Calu3 (cell line): ENCODE measurements around the gene B3GNT3. TPM values are rescaled to one million over a fixed set of nuclear protein-coding genes. Genes with fewer than 3 reads are reported as not detected.

Experiments
- BruUV-seq: library from RNA; stranded (reverse); fragments of 400-500 nt; replicated peaks from 2 replicates; lab custom pipeline; 2021; lab: Mats Ljungman, UMichigan
- CTCF ChIA-PET: fragments of 300-600 bp; sonication (Branson Sonifier 250); formaldehyde crosslinking; loops from one replicate; lab custom pipeline; 2022; ENCODE audit warnings: antibody characterized with exemption; lab: Charles Lee
- DNase-seq: peaks from one replicate; pipeline ENCODE4 v3.0.0; 2022
- H3K27ac Mint-ChIP-seq: one replicate; pipeline ENCODE4 v1.8.0; 2022; ENCODE audit warnings: mixed read lengths; ENCODE audit not compliant: unreplicated experiment
- H3K27me3 Mint-ChIP-seq: one replicate; pipeline ENCODE4 v1.8.0; 2022; ENCODE audit warnings: mixed read lengths; ENCODE audit not compliant: unreplicated experiment
- H3K36me3 Mint-ChIP-seq: one replicate; pipeline ENCODE4 v1.8.0; 2022; ENCODE audit warnings: mild to moderate bottlenecking, moderate library complexity, mixed read lengths; ENCODE audit not compliant: insufficient read depth, unreplicated experiment
- H3K4me1 Mint-ChIP-seq: one replicate; pipeline ENCODE4 v1.8.0; 2022; ENCODE audit warnings: mild to moderate bottlenecking, low read depth, mixed read lengths; ENCODE audit not compliant: unreplicated experiment
- H3K4me3 Mint-ChIP-seq: one replicate; pipeline ENCODE4 v1.8.0; 2022; ENCODE audit warnings: mild to moderate bottlenecking, low read depth, moderate library complexity, mixed read lengths; ENCODE audit not compliant: unreplicated experiment
- H3K9me3 Mint-ChIP-seq: one replicate; pipeline ENCODE4 v1.8.0; 2022; ENCODE audit warnings: low read depth, mixed read lengths; ENCODE audit not compliant: unreplicated experiment
- CTCF ChIP-seq: fragments of 200-600 bp; IDR thresholded peaks from one replicate; pipeline ENCODE4 v1.8.0; 2022; ENCODE audit warnings: antibody characterized with exemption; ENCODE audit not compliant: unreplicated experiment
- intact Hi-C: fragments of 100-400 bp; cut with micrococcal nuclease; formaldehyde crosslinking; loops from one replicate; pipeline ENCODE4 v1.10.0; 2022; ENCODE audit not compliant: unreplicated experiment
- total RNA-seq: library from RNA; stranded (reverse); gene quantifications from 2 replicates; pipeline ENCODE4 v1.2.3, GENCODE V29; 2022

Gene B3GNT3
- total RNA-seq, 1 experiment from 2014 or later: 75.1 TPM

- no peak for DNase-seq
- Mint-ChIP-seq H3K36me3 (no peaks in the 10 kb centered on the region), H3K4me1 (peaks cover 13% of the 10 kb centered on the region), H3K27me3 (peaks cover 9% of the 10 kb centered on the region), H3K27ac (no peak overlapping the region), H3K9me3 (no peaks in the 10 kb centered on the region), H3K4me3 (no peak overlapping the region)
- intact Hi-C loops: no loop called here
- CTCF ChIA-PET: no interaction called here
- no TSS peak for BruUV-seq
- TF ChIP-seq CTCF: no peak
Observed at GRCh38 chr19:17753976-17754375, 41.0 kb upstream of the B3GNT3 start.

- H3K4me1 Mint-ChIP-seq: peaks cover 13% of the 10 kb centered on the region
- intact Hi-C loops: no loop called here
- no peak overlapping the region for H3K4me3 Mint-ChIP-seq
- TF ChIP-seq CTCF: no peak
- no peaks in the 10 kb centered on the region for H3K36me3 Mint-ChIP-seq
- H3K27ac Mint-ChIP-seq: no peak overlapping the region
- no peak for DNase-seq
- no TSS peak for BruUV-seq
- H3K9me3 Mint-ChIP-seq: no peaks in the 10 kb centered on the region
- CTCF ChIA-PET: no interaction called here
- peaks cover under 1% of the 10 kb centered on the region for H3K27me3 Mint-ChIP-seq
Observed at GRCh38 chr19:17754634-17755442, 40.1 kb upstream of the B3GNT3 start.

GRCh38 chr19:17755443-17755890, 39.5 kb upstream of the B3GNT3 start:
- CTCF ChIA-PET: interaction anchor here (1.3 kb wide), 1 partner anchor 9 kb away, joined by 4 read pairs; no protein-coding TSS in a partner anchor
- DNase-seq: no peak
- no peak for TF ChIP-seq CTCF
- Mint-ChIP-seq H3K4me3 (no peak overlapping the region), H3K27me3 (no peaks in the 10 kb centered on the region), H3K4me1 (peaks cover 13% of the 10 kb centered on the region), H3K9me3 (no peaks in the 10 kb centered on the region), H3K36me3 (no peaks in the 10 kb centered on the region), H3K27ac (no peak overlapping the region)
- intact Hi-C loops: no loop called here
- BruUV-seq: no TSS peak

- H3K27ac Mint-ChIP-seq: no peak overlapping the region
- H3K9me3 Mint-ChIP-seq: no peaks in the 10 kb centered on the region
- H3K36me3 Mint-ChIP-seq: no peaks in the 10 kb centered on the region
- H3K4me1 Mint-ChIP-seq: peaks cover 13% of the 10 kb centered on the region
- H3K27me3 Mint-ChIP-seq: no peaks in the 10 kb centered on the region
- CTCF ChIA-PET: interaction anchor here (1.3 kb wide), 1 partner anchor 9 kb away, joined by 4 read pairs; no protein-coding TSS in a partner anchor
- DNase-seq: peak; percentile 39
- H3K4me3 Mint-ChIP-seq: no peak overlapping the region
- intact Hi-C loops: no loop called here
- no TSS peak for BruUV-seq
- TF ChIP-seq CTCF: no peak
Observed at GRCh38 chr19:17755977-17756670, 38.8 kb upstream of the B3GNT3 start.
